ENCODE data around the gene TSKU.

The TSKU gene

DNA sequence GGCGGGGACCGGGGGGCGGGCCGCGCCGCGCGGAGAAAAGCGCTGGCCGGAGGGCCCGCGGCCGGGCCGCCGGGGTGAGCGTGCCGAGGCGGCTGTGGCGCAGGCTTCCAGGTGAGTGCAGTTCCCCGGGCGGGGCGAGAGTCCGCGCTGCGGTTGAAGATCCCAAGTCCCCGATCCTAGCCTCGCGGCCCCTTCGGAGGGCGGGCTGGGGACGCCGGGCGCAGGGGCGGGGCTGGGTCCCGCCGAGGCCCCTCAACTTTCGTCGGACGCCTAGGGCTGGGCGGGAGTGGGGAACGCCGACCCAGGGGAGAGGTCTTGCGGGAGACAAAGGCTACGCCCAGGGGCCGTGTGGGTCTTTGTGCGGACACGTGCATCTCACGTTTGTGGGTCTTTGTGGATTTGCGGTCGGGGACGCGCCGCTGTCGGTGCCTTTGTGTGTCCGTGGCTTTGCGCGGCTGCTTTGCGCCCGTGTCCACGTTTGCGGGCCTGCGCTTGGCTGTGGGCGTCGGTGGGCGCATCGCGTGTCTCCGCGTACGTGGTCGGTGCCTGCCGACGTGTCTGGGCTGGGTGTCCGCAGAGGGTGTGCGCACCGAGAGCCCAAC, at the start of gene TSKU:
TSS of gene TSKU (plus strand) at position 63 of the 602 bp plus-strand sequence. CDS start 12,261 bp downstream, outside the sequence.
- TF ChIP-seq, protein P1, sequence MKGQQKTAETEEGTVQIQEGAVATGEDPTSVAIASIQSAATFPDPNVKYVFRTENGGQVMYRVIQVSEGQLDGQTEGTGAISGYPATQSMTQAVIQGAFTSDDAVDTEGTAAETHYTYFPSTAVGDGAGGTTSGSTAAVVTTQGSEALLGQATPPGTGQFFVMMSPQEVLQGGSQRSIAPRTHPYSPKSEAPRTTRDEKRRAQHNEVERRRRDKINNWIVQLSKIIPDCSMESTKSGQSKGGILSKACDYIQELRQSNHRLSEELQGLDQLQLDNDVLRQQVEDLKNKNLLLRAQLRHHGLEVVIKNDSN (IDR thresholded peaks at IDR 0.05): no peak
- TF ChIP-seq CEBPB (IDR thresholded peaks at IDR 0.05) (no peak), MAX (IDR thresholded peaks at IDR 0.05) (peak; percentile 84)
- TF ChIP-seq, protein P2, sequence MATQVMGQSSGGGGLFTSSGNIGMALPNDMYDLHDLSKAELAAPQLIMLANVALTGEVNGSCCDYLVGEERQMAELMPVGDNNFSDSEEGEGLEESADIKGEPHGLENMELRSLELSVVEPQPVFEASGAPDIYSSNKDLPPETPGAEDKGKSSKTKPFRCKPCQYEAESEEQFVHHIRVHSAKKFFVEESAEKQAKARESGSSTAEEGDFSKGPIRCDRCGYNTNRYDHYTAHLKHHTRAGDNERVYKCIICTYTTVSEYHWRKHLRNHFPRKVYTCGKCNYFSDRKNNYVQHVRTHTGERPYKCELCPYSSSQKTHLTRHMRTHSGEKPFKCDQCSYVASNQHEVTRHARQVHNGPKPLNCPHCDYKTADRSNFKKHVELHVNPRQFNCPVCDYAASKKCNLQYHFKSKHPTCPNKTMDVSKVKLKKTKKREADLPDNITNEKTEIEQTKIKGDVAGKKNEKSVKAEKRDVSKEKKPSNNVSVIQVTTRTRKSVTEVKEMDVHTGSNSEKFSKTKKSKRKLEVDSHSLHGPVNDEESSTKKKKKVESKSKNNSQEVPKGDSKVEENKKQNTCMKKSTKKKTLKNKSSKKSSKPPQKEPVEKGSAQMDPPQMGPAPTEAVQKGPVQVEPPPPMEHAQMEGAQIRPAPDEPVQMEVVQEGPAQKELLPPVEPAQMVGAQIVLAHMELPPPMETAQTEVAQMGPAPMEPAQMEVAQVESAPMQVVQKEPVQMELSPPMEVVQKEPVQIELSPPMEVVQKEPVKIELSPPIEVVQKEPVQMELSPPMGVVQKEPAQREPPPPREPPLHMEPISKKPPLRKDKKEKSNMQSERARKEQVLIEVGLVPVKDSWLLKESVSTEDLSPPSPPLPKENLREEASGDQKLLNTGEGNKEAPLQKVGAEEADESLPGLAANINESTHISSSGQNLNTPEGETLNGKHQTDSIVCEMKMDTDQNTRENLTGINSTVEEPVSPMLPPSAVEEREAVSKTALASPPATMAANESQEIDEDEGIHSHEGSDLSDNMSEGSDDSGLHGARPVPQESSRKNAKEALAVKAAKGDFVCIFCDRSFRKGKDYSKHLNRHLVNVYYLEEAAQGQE (IDR thresholded peaks at IDR 0.05; ENCODE audit: low read depth): no peak

DNA sequence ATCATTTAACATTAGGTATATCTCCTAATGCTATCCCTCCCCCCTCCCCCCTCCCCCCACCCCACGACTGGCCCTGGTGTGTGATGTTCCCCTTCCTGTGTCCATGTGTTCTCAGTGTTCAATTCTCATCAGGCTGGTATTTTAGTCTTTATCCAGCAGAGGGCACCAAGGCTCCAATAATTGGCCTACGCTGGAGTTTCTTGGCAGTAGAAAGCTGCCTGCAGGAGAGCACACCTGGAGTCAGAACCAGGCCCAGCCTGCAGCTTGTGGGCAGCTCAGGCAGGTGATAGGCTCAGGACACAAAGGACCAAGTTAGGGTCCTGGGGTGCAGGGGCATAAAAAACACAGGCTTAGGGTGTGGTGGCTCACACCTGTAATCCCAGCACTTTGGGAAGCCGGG, 49.2 kb upstream of the TSKU start:
- peak; percentile 54 for TF ChIP-seq NFIC (IDR thresholded peaks at IDR 0.05)
- peak; percentile 96 for TF ChIP-seq RAD21 (IDR thresholded peaks at IDR 0.05; ENCODE audit: low read depth)

- TF ChIP-seq YY1 (IDR thresholded peaks at IDR 0.05; ENCODE audit: low read depth): no peak
- TF ChIP-seq ZBTB7A (IDR thresholded peaks at IDR 0.05; ENCODE audit: low read depth): no peak
- TF ChIP-seq TCF12 (IDR thresholded peaks at IDR 0.05; ENCODE audit: low read depth): no peak
Observed at GRCh38 chr11:76734456-76735420, 48.4 kb upstream of the TSKU start.

GRCh38 chr11:76735841-76736240, 47.3 kb upstream of the TSKU start:
- TF ChIP-seq RAD21 (IDR thresholded peaks at IDR 0.05; ENCODE audit: low read depth) (no peak), TCF12 (IDR thresholded peaks at IDR 0.05; ENCODE audit: low read depth) (no peak), NFIC (IDR thresholded peaks at IDR 0.05) (no peak), CREB1 (IDR thresholded peaks at IDR 0.05; ENCODE audit: low read depth) (no peak), YY1 (IDR thresholded peaks at IDR 0.05; ENCODE audit: low read depth) (no peak), CEBPB (IDR thresholded peaks at IDR 0.05) (no peak), EGR1 (IDR thresholded peaks at IDR 0.05) (no peak), TEAD4 (IDR thresholded peaks at IDR 0.05) (no peak), TAF1 (IDR thresholded peaks at IDR 0.05; ENCODE audit: low read depth) (no peak), EP300 (IDR thresholded peaks at IDR 0.05; ENCODE audit: borderline replicate concordance) (no peak), ZBTB7A (IDR thresholded peaks at IDR 0.05; ENCODE audit: low read depth) (no peak), FOXM1 (IDR thresholded peaks at IDR 0.05; ENCODE audit: borderline replicate concordance, low read depth) (no peak)
- TF ChIP-seq, protein P1 (IDR thresholded peaks at IDR 0.05): no peak
- TF ChIP-seq, protein P2 (IDR thresholded peaks at IDR 0.05; ENCODE audit: low read depth): no peak

DNA sequence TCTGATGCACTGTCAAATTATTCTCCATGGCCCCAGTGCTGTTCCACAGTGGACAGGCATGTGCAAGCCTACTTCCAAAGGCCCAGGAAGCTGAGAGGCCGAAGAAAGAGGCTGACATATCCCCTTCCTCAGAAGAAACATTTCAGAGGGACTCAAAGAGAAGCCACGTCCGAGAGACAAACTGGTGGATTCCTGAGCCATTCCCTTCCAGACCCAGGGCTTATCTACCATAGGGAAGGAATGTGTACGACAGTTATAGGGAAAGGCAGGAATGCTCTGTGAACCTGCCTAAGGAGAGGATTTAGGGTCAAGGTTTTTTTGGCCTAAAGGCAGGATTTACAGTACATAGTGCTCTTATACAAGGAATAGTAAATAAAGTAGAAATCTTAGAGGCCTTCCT, 46.9 kb upstream of the TSKU start:
- no peak for TF ChIP-seq CREB1 (IDR thresholded peaks at IDR 0.05; ENCODE audit: low read depth)
- TF ChIP-seq EGR1 (IDR thresholded peaks at IDR 0.05): no peak
- TF ChIP-seq, protein P1 (IDR thresholded peaks at IDR 0.05): no peak

DNA sequence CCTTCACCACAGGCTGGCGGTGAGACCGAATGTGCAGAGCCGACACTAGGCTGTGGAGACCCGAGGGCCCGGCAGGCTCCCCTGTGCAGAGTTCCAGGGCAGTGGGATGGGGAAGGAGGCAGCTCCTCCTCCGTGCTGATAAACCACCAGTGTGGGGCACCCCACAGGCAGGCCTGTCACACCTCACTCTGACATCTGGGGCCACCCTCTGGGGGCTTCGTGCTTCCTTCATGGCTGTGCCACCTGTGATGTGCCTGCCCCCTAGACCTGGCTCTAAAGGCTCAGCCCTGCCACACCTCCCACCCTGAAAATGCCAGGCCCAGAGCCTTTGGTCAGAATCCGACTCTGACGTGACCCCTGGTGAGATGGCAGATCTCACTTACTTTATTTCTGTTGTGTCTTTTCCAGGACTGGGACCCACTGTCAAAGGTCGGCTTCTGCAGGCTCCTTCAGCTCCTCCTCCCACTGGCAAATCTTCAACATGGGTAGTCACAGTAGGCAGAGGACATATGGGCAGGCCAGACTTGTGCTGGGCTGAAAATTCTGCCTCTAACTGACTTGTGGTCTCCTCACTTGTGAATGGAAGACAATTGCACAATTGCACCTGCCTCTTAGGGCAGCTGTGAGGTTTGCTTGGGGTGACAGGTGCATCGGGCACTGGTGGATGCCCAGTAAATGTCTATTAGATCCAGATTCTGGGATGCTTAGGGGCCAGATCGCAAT, 46.2 kb upstream of the TSKU start:
- TF ChIP-seq TEAD4 (IDR thresholded peaks at IDR 0.05) (no peak), MAX (IDR thresholded peaks at IDR 0.05) (no peak), FOXM1 (IDR thresholded peaks at IDR 0.05; ENCODE audit: borderline replicate concordance, low read depth) (no peak), YY1 (IDR thresholded peaks at IDR 0.05; ENCODE audit: low read depth) (no peak), TAF1 (IDR thresholded peaks at IDR 0.05; ENCODE audit: low read depth) (no peak), EGR1 (IDR thresholded peaks at IDR 0.05) (no peak), EP300 (IDR thresholded peaks at IDR 0.05; ENCODE audit: borderline replicate concordance) (no peak), CREB1 (IDR thresholded peaks at IDR 0.05; ENCODE audit: low read depth) (no peak), ZBTB7A (IDR thresholded peaks at IDR 0.05; ENCODE audit: low read depth) (no peak), RAD21 (IDR thresholded peaks at IDR 0.05; ENCODE audit: low read depth) (no peak), CEBPB (IDR thresholded peaks at IDR 0.05) (no peak), TCF12 (IDR thresholded peaks at IDR 0.05; ENCODE audit: low read depth) (no peak), NFIC (IDR thresholded peaks at IDR 0.05) (no peak)
- TF ChIP-seq, protein P2 (IDR thresholded peaks at IDR 0.05; ENCODE audit: low read depth): no peak
- TF ChIP-seq, protein P1 (IDR thresholded peaks at IDR 0.05): no peak
